Measurements from ENCODE around the gene ZNF503. TPM values are rescaled to one million over a fixed set of nuclear protein-coding genes. Genes with fewer than 3 reads are reported as not detected.

The ZNF503 gene
- total and polyA plus RNA-seq, 10 of the 15 experiments (the other 5 are each of a cell fraction or from before 2014, with no cell fraction given), result 0.05 to 1.1 (median 0.11) TPM; not detected in 1

GRCh38 chr10:75351637-75352036 lies 49.9 kb downstream of the ZNF503 start (continued):
- TF ChIP-seq ZNF592 (IDR thresholded peaks at IDR 0.05), result no peak
- no peak for TF ChIP-seq ZBTB4 (CRISPR knock-in tag; IDR thresholded peaks at IDR 0.05)
- no peak for TF ChIP-seq BRCA1 (IDR thresholded peaks at IDR 0.05; ENCODE audit: low read depth, low read length)
- no peak for TF ChIP-seq RAD21 (IDR thresholded peaks at IDR 0.05; ENCODE audit: insufficient read depth, low read depth, low read length)

GRCh38 chr10:75350791-75351190 lies 50.8 kb downstream of the ZNF503 start:
- no peaks in the 10 kb centered on the region for H4K20me1 ChIP-seq (ENCODE audit: control insufficient read depth, insufficient read depth)
- WGBS (ENCODE audit: insufficient coverage, insufficient replicate concordance, low lambda C conversion rate, missing lambda C conversion rate), result 92% methylated on average over 4 of the region's 4 CpGs
- no peak overlapping the region for H3K27ac ChIP-seq (ENCODE audit: control insufficient read depth, insufficient read depth)
- intact Hi-C loops (cut with micrococcal nuclease; ENCODE audit: unreplicated experiment) (no loop called here), in situ Hi-C loops (cut with MboI) (no loop called here)
- ChIA-PET SMC1A (ENCODE audit: uncharacterized antibody, unreplicated experiment) (no interaction called here), RAD21 (ENCODE audit: unreplicated experiment) (no interaction called here), POLR2A (no interaction called here), CTCF (no interaction called here)
- H3K4me3 ChIP-seq, result no peak overlapping the region
- no peaks in the 10 kb centered on the region for H3K79me2 ChIP-seq (ENCODE audit: control insufficient read depth, insufficient read depth, low read length)
- H3K36me3 ChIP-seq (ENCODE audit: control insufficient read depth in 2 of 2, insufficient read depth in 2 of 2, low read length in 1 of 2), result no peaks in the 10 kb centered on the region
- no peak overlapping the region for H3K4me2 ChIP-seq (ENCODE audit: control insufficient read depth, insufficient read depth)
- FAIRE-seq, result no peak
- H2AFZ ChIP-seq (ENCODE audit: control insufficient read depth, low read depth, low read length), result no peak overlapping the region
- DNase-seq (ENCODE audit: low read depth, low spot score), result no peak
- H3K9ac ChIP-seq (ENCODE audit: control insufficient read depth, insufficient read depth, low read length), result no peak overlapping the region
- BruUV-seq (replicated peaks), result no TSS peak
- no peaks in the 10 kb centered on the region; a peak in 1 of 4 replicates for H3K27me3 ChIP-seq (replicated peaks in 1 of 2; ENCODE audit: control insufficient read depth in 2 of 2, insufficient read depth in 2 of 2, low read length in 1 of 2)
- ATAC-seq, result no peak
- no peaks in the 10 kb centered on the region for H3K4me1 ChIP-seq (ENCODE audit: control insufficient read depth, insufficient read depth, low read length)
- H3K9me3 ChIP-seq (replicated peaks; ENCODE audit: control insufficient read depth, insufficient read depth, low read length), result no peaks in the 10 kb centered on the region
- TF ChIP-seq MAX (IDR thresholded peaks at IDR 0.05; ENCODE audit: low read depth, low read length), result no peak
- no peak for TF ChIP-seq CHD4 (IDR thresholded peaks at IDR 0.05)
- no peak for TF ChIP-seq PAX8 (IDR thresholded peaks at IDR 0.05)
- no peak for TF ChIP-seq YBX1 (IDR thresholded peaks at IDR 0.05)
- no peak for TF ChIP-seq KLF5 (IDR thresholded peaks at IDR 0.05; ENCODE audit: partially characterized antibody)
- no peak for TF ChIP-seq POLR2A (IDR thresholded peaks at IDR 0.05; ENCODE audit: low read depth, low read length)
- TF ChIP-seq USF1 (IDR thresholded peaks at IDR 0.05; ENCODE audit: borderline replicate concordance, extremely low read length, insufficient read depth, low read depth, low read length), result no peak
- TF ChIP-seq GABPA (IDR thresholded peaks at IDR 0.05; ENCODE audit: low read depth), result no peak
- no peak for TF ChIP-seq MYC (IDR thresholded peaks at IDR 0.05; ENCODE audit: insufficient read depth, insufficient read length, insufficient replicate concordance, low read length, severe bottlenecking)
- TF ChIP-seq SUPT20H (IDR thresholded peaks at IDR 0.05; ENCODE audit: borderline replicate concordance, control insufficient read depth, low read depth, low read length), result no peak
- no peak for TF ChIP-seq HDAC6 (IDR thresholded peaks at IDR 0.05; ENCODE audit: unreplicated experiment)
- no peak for TF ChIP-seq HDAC2 (IDR thresholded peaks at IDR 0.05)
- no peak for TF ChIP-seq TCF7 (IDR thresholded peaks at IDR 0.05; ENCODE audit: borderline replicate concordance)

Measured in GM12878 (cell line).